Mucosa of descending colon (tissue), 3 donors: Measurements from ENCODE around the gene ZNF335. TPM values are rescaled to one million over a fixed set of nuclear protein-coding genes. Genes with fewer than 3 reads are reported as not detected.
"Not testable (repeated sequence)": the region's sequence is repeated elsewhere in the genome, so short reads cannot be mapped to it uniquely, and the experiment has no call there.

ENCODE experiments used
- ATAC-seq: fragments of 200-7000 bp; cut with Tn5 transposase; one replicate; pipeline ENCODE4 v1.9.1; 2020; ENCODE audit warnings: mild to moderate bottlenecking, moderate library complexity
- DNase-seq, 3 donors: peaks; one replicate each; pipeline ENCODE4 v3.0.0-alpha.2; 2020
- H3K36me3 ChIP-seq: fragments of 200-600 bp; one replicate; pipeline ENCODE4 v1.8.0; 2021; ENCODE audit warnings: low read depth, mild to moderate bottlenecking
- H3K4me1 ChIP-seq: fragments of 200-600 bp; one replicate; pipeline ENCODE4 v1.8.0; 2021; ENCODE audit warnings: low read depth, mild to moderate bottlenecking
- H3K4me3 ChIP-seq: fragments of 200-600 bp; one replicate; pipeline ENCODE4 v1.8.0; 2021; ENCODE audit warnings: mild to moderate bottlenecking
- H3K9me3 ChIP-seq: fragments of 200-600 bp; one replicate; pipeline ENCODE4 v1.8.0; 2021; ENCODE audit warnings: mild to moderate bottlenecking
- CTCF ChIP-seq: fragments of 200-600 bp; IDR thresholded peaks from one replicate; pipeline ENCODE4 v1.8.0; 2022; ENCODE audit warnings: antibody characterized with exemption, mild to moderate bottlenecking
- intact Hi-C, 2 donors: fragments of 100-400 bp; cut with DNase I in 1 of 2; cut with micrococcal nuclease in 1 of 2; formaldehyde crosslinking; loops; one replicate each; pipeline versions ENCODE4 v1.11.0 to v1.11.1; 2022; cut with DNase I, micrococcal nuclease
- total RNA-seq, 3 donors: library from RNA; stranded (reverse); fragmentation: NEBNext Ultra II Directional in 2 of 3; extraction: Animal tissue kit (Norgen Biotek cat#: 25700) in 2 of 3; gene quantifications; one replicate each; pipeline versions ENCODE4 v1.2.1 to v1.2.4, GENCODE V29; 2021 to 2023
- donor health status: DM: no; HTN: no; CAD: no; lungs with moderate emphysema.
- donor health status: DM: no; HTN: no; CAD: no.
- donor health status: DM: no; HTN: yes; CAD: no.

The ZNF335 gene
- total RNA-seq, 3 donors from 2014 or later, result 19.1 to 22.7 (median 20.1) TPM

GRCh38 chr20:45933266-45934045 is 38.5 kb downstream of the ZNF335 start:
- Histone ChIP-seq H3K9me3 (no peaks in the 10 kb centered on the region), H3K4me3 (peak overlapping the region; percentile 85), H3K36me3 (peaks cover 8% of the 10 kb centered on the region), H3K4me1 (peaks cover 6% of the 10 kb centered on the region)
- TF ChIP-seq CTCF, result no peak
- peak; percentile 44 for ATAC-seq
- DNase-seq, result peak; percentile 71 to 86 (median 77)
- intact Hi-C loops, result loop anchor here in 1 of 2 donors (10.0 kb wide), 1 partner anchor 109 kb away; the partner anchor contains the start of gene TNNC2

- peak in 1 of 3 donors; percentile 42 for DNase-seq
- H3K4me3 ChIP-seq, H3K4me1 ChIP-seq, H3K36me3 ChIP-seq, ATAC-seq, H3K9me3 ChIP-seq: not testable (repeated sequence)
- intact Hi-C loops, result loop anchor here in 1 of 2 donors (10.0 kb wide), 1 partner anchor 107 kb away; the partner anchor contains the start of gene TNNC2
These were observed 40.3 kb downstream of the ZNF335 start for GRCh38 chr20:45931680-45932079.

GRCh38 chr20:45927071-45927878 is 44.7 kb downstream of the ZNF335 start:
- H3K4me3 ChIP-seq, result no peak overlapping the region
- no peaks in the 10 kb centered on the region for H3K9me3 ChIP-seq
- no peaks in the 10 kb centered on the region for H3K4me1 ChIP-seq
- peak; percentile 31 for ATAC-seq
- H3K36me3 ChIP-seq, result no peaks in the 10 kb centered on the region
- intact Hi-C loops, result no loop called here
- no peak for TF ChIP-seq CTCF
- no peak for DNase-seq

- no peak for TF ChIP-seq CTCF
- Histone ChIP-seq H3K4me1 (no peaks in the 10 kb centered on the region), H3K36me3 (no peaks in the 10 kb centered on the region), H3K9me3 (no peaks in the 10 kb centered on the region), H3K4me3 (no peak overlapping the region)
- intact Hi-C loops, result no loop called here
- ATAC-seq (no peak), DNase-seq (no peak)
These were observed 45.3 kb downstream of the ZNF335 start for GRCh38 chr20:45926731-45927070.

- DNase-seq (peak in 1 of 3 donors; percentile 36), ATAC-seq (no peak)
- Histone ChIP-seq H3K4me1 (no peaks in the 10 kb centered on the region), H3K4me3 (no peak overlapping the region), H3K9me3 (no peaks in the 10 kb centered on the region), H3K36me3 (no peaks in the 10 kb centered on the region)
- intact Hi-C loops, result no loop called here
- TF ChIP-seq CTCF, result no peak
These were observed 46.0 kb downstream of the ZNF335 start for GRCh38 chr20:45925821-45926506.
